ENCODE measurements around the gene PTDSS2. TPM values are rescaled to one million over a fixed set of nuclear protein-coding genes. Genes with fewer than 3 reads are reported as not detected.
"Not testable (repeated sequence)": the region's sequence is repeated elsewhere in the genome, so short reads cannot be mapped to it uniquely, and the experiment has no call there.

The PTDSS2 gene
- total RNA-seq, 1 donor = 42.3 TPM

GRCh38 chr11:502288-503178 lies 52.5 kb downstream of the PTDSS2 start:
- no peak for DNase-seq (ENCODE audit: low read depth in 2 of 3, low spot score in 2 of 3)

DNA sequence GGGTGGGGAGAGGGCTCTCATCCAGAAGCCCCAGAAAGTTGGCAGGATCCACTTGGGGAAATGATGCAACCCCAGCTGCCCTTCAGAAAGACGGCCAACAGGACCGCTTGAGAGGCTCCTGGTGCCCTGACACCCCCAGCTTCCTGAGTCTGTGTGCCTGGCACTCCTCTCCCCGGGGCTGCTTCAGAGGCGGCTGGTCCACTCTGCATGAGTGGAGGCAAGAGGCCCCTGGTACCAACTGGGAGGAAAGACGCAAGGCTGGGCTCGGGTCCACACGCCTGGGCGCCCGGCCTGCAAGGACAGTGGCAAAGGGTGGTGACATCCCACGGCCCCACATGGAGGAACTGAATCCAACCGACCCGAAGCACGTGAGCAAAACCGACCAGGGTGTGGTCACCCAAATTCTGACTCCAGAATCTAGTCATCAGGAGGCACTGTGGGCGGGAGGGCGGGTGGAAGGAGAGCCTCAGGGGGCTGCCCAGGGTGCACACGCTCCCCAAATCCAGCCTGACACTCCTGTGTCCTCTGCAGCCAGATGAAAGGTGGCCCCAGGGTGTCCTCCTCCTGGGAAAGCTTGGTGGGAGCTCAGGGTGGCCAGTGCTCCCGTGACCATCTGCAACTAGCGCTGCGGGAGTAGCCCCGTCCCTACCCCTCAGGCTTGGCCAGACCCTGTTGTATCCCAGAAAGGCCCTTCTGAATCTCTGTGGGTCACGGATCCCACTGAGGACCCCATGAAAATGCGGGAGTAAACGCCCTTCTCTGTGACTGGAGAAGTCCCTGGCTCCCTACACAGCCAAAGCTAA lies 53.3 kb downstream of the PTDSS2 start:
- DNase-seq (ENCODE audit: low read depth in 2 of 3, low spot score in 2 of 3) = no peak

GRCh38 chr11:504053-504993 lies 54.2 kb downstream of the PTDSS2 start:
- DNase-seq (ENCODE audit: low read depth in 2 of 3, low spot score in 2 of 3) = peak in 1 of 3 donors; percentile 28

- no peak for DNase-seq (ENCODE audit: low read depth in 2 of 3, low spot score in 2 of 3)
Measured at GRCh38 chr11:504994-505344, 54.9 kb downstream of the PTDSS2 start.

GRCh38 chr11:506238-506994 lies 56.3 kb downstream of the PTDSS2 start:
- DNase-seq (ENCODE audit: low read depth in 2 of 3, low spot score in 2 of 3) = peak; percentile 94 to 97 (median 97)

DNA sequence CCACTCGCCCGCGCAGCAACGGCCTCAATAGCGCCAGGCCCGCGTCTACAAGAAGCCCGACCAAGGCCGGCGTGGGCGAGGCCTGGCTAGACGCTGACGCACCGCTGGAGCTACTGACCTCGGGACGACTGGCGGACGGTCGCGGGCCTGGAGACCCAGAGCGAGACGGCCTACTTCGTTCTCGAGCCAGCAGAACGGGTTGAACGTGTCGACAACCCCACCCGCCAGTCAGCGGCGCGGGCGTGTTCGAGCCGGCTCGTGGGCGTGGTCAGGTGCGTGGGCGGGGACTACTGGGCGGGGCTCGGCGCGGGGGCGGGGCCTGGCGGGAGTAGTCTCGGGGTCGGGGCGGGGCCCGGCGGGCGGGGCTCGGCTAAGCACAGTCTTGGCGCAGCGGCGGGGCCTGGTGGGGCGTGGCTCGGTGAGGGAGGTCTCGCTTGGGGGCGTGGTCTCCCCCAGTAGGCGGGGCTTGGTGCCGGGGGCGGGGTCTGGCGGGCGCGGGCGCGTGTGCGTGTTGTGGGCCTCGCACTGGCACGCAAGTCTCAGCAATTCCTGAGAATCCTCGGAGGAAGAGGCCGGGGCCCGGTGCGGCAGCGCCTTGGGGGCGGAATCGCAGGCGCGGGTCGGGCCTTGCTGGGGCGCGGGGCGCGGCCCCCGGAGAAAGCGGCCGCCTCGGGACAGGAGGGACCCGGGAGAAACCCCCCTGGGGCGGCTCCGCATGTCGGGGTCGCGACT lies 57.1 kb downstream of the PTDSS2 start, which contains the start of gene RNH1:
Gene RNH1, minus strand, starts transcription at position 248 of the 732 bp plus-strand sequence. CDS start 5,080 bp downstream, outside the sequence.
- DNase-seq (ENCODE audit: low read depth in 2 of 3, low spot score in 2 of 3) = peak; percentile 87 to 96 (median 92)

- no peak for DNase-seq (ENCODE audit: low read depth in 2 of 3, low spot score in 2 of 3)
Measured at GRCh38 chr11:507727-508515, 57.8 kb downstream of the PTDSS2 start.

DNA sequence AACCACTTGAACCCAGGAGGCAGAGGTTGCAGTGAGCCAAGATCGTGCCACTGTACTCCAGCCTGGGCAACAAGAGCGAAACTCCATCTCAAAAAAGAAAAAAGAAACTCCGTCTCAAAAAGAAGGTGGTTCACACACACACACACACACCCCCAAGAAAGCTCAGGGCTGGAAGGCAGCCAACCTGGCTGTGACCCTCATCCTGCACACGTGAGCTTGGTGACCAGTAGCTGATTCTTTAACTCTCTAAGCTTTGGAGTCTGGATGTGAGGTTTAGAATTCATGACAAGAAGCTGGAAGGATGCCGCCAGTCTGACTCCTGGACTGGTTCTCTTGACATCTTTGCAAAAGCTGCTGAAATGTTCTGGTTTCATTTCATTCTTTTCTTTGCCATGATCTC lies 58.9 kb downstream of the PTDSS2 start:
- DNase-seq (ENCODE audit: low read depth in 2 of 3, low spot score in 2 of 3) = no peak

DNA sequence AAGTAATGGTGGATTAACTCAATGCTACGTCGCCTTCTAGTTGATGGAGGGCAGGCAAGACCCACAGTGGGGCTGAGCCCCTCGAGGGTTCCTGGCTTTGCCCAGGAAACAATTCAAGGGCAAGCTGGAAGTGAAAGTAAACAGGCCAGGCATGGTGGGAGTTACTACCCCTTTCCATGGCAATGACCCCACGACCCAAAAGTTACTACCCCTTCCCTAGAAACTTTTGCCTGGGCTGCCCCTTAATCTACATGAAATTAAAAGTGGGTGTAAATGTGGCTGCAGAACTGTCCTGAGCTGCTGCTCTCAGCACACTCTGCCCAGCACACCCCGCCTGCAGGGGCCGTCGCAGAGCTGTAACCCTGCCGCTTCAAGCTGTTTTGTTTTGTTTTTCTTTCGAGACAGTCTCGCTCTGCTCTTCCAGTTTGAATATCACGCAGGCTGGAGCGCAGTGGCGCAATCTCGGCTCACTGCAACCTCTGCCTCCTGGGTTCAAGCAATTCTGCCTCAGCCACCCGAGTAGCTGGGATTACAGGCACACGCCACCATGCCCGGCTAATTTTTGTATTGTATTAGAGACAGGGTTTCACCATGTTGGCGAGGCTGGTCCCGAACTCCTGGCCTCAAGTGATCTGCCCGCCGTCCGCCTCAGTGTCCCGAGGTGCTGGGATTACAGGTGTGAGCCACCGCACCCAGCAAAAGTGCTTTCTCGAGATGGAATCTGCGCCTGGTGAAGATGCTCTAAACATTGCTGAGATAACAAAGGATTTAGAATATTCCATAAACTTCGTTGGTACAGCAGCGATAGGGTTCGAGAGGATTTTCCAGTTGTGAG lies 62.9 kb downstream of the PTDSS2 start:
- DNase-seq (ENCODE audit: low read depth in 2 of 3, low spot score in 2 of 3) = no peak

- DNase-seq (ENCODE audit: low read depth in 2 of 3, low spot score in 2 of 3) = no peak
Measured at GRCh38 chr11:514606-515005, 64.5 kb downstream of the PTDSS2 start.

DNA sequence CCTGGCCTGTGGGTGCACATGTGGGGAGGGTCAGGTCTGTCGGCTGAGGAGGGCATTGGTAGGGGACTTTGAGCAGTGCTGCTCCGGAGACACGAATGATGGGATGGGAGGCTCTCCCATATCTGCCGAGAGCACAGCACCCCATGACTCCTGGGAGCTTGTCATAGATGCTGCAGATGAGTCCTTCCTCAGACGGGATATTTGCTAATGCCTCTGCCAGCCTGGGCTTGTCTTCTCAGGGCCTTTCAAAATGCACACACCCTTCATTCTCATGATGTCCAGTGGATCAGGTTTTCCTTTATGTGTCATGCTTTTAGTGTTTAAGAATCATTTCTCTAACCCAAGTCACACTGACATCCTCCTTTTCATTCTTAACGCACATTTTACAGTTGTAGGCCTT lies 65.1 kb downstream of the PTDSS2 start:
- no peak for DNase-seq (ENCODE audit: low read depth in 2 of 3, low spot score in 2 of 3)

DNA sequence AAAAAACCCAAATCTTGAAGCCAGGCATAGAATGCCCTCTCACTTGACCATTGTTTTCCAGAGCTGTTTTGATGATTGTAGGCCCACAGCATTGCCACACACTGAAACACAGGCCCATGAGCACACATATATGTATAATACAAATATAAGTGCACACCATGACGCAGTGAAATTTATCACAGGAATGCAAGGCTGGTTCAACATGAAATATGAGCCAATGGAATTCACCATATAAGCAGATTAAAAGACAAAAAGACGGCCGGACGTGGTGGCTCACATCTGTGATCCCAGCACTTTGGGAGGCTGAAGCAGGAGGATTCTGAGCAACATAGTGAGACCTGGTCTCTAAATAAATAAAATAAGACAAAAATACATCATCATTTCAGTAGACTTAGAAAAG lies 66.3 kb downstream of the PTDSS2 start:
- no peak for DNase-seq (ENCODE audit: low read depth in 2 of 3, low spot score in 2 of 3)

DNA sequence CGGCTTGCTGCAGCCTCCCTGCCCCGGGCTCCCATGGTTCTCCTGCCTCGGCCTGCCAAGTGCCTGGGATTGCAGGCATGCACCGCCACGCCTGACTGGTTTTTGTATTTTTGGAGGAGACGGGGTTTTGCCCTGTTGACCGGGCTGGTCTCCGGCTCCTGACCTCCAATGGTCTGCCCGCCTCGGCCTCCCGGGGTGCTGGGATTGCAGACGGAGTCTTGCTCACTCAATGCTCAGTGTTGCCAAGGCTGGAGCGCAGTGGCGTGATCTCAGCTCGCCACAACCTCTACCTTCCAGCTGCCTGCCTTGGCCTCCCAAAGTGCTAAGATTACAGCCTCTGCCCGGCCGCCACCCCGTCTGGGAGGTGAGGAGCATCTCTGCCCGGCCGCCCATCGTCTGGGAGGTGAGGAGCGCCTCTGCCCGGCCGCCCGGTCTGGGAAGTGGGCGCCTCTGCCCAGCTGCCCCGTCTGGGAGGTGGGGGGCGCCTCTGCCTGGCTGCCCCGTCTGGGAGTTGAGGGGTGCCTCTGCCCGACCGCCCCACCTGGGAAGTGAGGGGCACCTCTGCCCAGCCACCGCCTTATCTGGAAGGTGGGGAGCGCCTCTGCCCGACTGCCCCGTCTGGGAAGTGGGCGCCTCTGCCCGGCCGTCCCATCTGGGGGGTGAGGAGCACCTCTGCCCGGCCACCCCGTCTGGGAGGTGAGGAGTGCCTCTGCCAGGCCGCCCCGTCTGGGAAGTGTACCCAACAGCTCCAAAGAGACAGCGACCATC lies 67.0 kb downstream of the PTDSS2 start:
- not testable (repeated sequence) for DNase-seq (ENCODE audit: low read depth in 2 of 3, low spot score in 2 of 3)

DNA sequence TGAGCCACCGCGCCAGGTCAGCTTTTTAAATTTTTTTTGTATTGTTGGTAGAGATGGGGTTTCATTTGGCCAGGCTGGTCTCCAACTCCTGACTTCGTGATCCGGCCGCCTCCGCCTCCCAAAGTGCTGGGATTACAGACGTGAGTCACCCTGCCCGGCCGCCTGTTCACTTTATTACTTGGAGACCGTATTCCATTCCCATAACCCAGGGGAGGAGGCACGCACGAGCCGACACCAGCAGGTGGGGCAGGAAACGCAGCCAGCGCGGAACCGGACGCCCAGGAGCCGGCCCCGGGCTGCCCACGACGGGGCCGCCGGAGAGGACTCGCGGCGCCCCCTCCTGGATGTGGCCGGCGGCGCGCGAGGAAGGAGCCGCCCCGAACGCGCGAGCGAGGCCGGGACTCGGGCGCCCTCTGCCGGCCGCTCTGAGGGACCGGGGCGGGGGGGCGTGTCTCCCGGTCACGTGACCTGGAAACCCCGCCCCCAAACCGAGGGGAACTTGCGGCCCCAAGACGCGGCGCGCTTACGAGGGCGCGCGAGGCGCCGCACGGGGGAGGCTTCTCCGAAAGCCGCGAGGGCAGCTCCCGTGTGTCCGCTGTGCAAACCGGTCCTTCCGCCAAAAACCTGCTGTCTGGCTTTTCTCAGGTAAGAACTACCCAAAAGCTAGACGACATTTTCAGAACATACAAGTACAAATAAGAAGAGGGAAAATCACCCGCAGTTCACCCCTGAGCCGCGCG lies 68.6 kb downstream of the PTDSS2 start:
- DNase-seq (ENCODE audit: low read depth in 2 of 3, low spot score in 2 of 3) = peak; percentile 88 to 98 (median 92)

DNA sequence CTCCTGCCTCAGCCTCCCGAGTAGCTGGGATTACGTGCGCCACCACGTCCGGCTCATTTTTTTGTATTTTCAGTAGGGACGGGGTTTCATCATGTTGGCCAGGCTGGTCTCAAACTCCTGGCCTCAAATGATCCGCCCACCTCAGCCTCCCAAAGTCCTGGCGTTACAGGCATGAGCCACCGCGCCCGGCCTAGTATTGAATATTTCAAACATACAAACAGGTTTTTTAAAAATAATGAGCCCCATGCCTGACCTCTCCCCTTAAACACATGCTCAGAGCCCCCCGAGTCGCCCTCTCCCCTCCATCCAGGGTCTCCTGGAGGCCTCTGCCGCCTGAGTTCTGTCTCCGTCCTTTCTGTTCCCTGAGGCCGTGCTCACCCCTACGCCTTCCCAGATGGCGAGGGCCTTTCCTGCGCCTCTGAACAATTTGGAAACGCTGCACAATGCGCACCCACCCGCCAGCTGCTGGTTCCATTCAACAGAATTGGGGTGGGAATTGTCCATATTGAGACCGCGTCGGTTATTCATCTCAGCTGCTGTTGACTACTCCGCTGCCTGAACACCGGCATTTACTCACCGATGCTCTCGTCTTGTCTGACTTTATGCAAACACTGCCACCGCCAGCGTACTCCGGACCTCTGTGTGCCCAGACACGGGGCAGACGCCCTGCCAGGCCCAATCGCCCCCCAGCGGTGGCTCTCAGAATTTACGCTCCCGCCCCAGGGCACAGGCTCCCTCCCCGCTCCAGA lies 70.5 kb downstream of the PTDSS2 start:
- DNase-seq (ENCODE audit: low read depth in 2 of 3, low spot score in 2 of 3) = no peak

Data from hematopoietic multipotent progenitor cell (in vitro differentiated cells).